ENCODE results near the gene HTR5A.

The HTR5A gene

GRCh38 chr7:155090684-155091083, 20.6 kb downstream of the HTR5A start:
- Histone ChIP-seq H3K23ac (ENCODE audit: low read length) (no peak overlapping the region), H3K27me3 (ENCODE audit: insufficient read depth, low read length, poor library complexity) (no peaks in the 10 kb centered on the region), H2BK15ac (replicated peaks; ENCODE audit: low read depth) (no peak overlapping the region), H2BK5ac (ENCODE audit: low read length) (no peak overlapping the region), H3K56ac (ENCODE audit: low read length) (no peak overlapping the region), H4K8ac (ENCODE audit: low read depth, low read length) (no peak overlapping the region), H2AK5ac (ENCODE audit: low read length) (no peak overlapping the region), H3K4me3 (ENCODE audit: low read length) (no peak overlapping the region), H4K5ac (ENCODE audit: low read length) (no peak overlapping the region), H2BK120ac (ENCODE audit: low read depth, low read length) (no peak overlapping the region), H3K18ac (ENCODE audit: low read length) (no peak overlapping the region), H3K27ac (ENCODE audit: low read depth, low read length) (no peak overlapping the region), H3K4me2 (ENCODE audit: low read length) (no peak overlapping the region), H3K4ac (ENCODE audit: low read depth, low read length) (no peak overlapping the region), H3K9ac (ENCODE audit: low read length) (no peak overlapping the region), H3K79me2 (ENCODE audit: control insufficient read depth, insufficient read depth, low read length) (no peaks in the 10 kb centered on the region), H3K36me3 (ENCODE audit: control insufficient read depth, insufficient read depth, low read length) (no peaks in the 10 kb centered on the region), H3K4me1 (ENCODE audit: control insufficient read depth, low read depth, low read length) (no peaks in the 10 kb centered on the region), H3K79me1 (ENCODE audit: low read length) (no peaks in the 10 kb centered on the region)
- no peak for DNase-seq
- WGBS (ENCODE audit: extremely low coverage, insufficient coverage, low lambda C conversion rate), result no CpG with 5 or more reads among the region's 4 CpGs

- Histone ChIP-seq H2BK15ac (replicated peaks; ENCODE audit: low read depth) (no peak overlapping the region), H3K9ac (ENCODE audit: low read length) (no peak overlapping the region), H3K36me3 (ENCODE audit: control insufficient read depth, insufficient read depth, low read length) (no peaks in the 10 kb centered on the region), H3K4me3 (ENCODE audit: low read length) (no peak overlapping the region), H3K27ac (ENCODE audit: low read depth, low read length) (no peak overlapping the region), H2BK120ac (ENCODE audit: low read depth, low read length) (no peak overlapping the region), H3K4me2 (ENCODE audit: low read length) (no peak overlapping the region), H4K5ac (ENCODE audit: low read length) (no peak overlapping the region), H3K56ac (ENCODE audit: low read length) (no peak overlapping the region), H3K4me1 (ENCODE audit: control insufficient read depth, low read depth, low read length) (no peaks in the 10 kb centered on the region), H3K27me3 (ENCODE audit: insufficient read depth, low read length, poor library complexity) (no peaks in the 10 kb centered on the region), H4K8ac (ENCODE audit: low read depth, low read length) (no peak overlapping the region), H3K23ac (ENCODE audit: low read length) (no peak overlapping the region), H3K4ac (ENCODE audit: low read depth, low read length) (no peak overlapping the region), H2BK5ac (ENCODE audit: low read length) (no peak overlapping the region), H3K79me1 (ENCODE audit: low read length) (no peaks in the 10 kb centered on the region), H2AK5ac (ENCODE audit: low read length) (no peak overlapping the region), H3K18ac (ENCODE audit: low read length) (no peak overlapping the region), H3K79me2 (ENCODE audit: control insufficient read depth, insufficient read depth, low read length) (no peaks in the 10 kb centered on the region)
- DNase-seq, result no peak
- WGBS (ENCODE audit: extremely low coverage, insufficient coverage, low lambda C conversion rate), result no CpG with 5 or more reads among the region's 2 CpGs
These were observed 23.5 kb downstream of the HTR5A start for GRCh38 chr7:155093596-155093995.

- no peak overlapping the region for H2BK120ac ChIP-seq (ENCODE audit: low read depth, low read length)
- H3K18ac ChIP-seq (ENCODE audit: low read length), result no peak overlapping the region
- H3K56ac ChIP-seq (ENCODE audit: low read length), result no peak overlapping the region
- no peaks in the 10 kb centered on the region for H3K27me3 ChIP-seq (ENCODE audit: insufficient read depth, low read length, poor library complexity)
- no peaks in the 10 kb centered on the region for H3K4me1 ChIP-seq (ENCODE audit: control insufficient read depth, low read depth, low read length)
- H4K8ac ChIP-seq (ENCODE audit: low read depth, low read length), result no peak overlapping the region
- H2BK5ac ChIP-seq (ENCODE audit: low read length), result no peak overlapping the region
- no peak overlapping the region for H4K5ac ChIP-seq (ENCODE audit: low read length)
- no peaks in the 10 kb centered on the region for H3K36me3 ChIP-seq (ENCODE audit: control insufficient read depth, insufficient read depth, low read length)
- no peak overlapping the region for H2AK5ac ChIP-seq (ENCODE audit: low read length)
- H3K79me1 ChIP-seq (ENCODE audit: low read length), result no peaks in the 10 kb centered on the region
- H2BK15ac ChIP-seq (replicated peaks; ENCODE audit: low read depth), result no peak overlapping the region
- H3K4me2 ChIP-seq (ENCODE audit: low read length), result no peak overlapping the region
- H3K4me3 ChIP-seq (ENCODE audit: low read length), result no peak overlapping the region
- H3K79me2 ChIP-seq (ENCODE audit: control insufficient read depth, insufficient read depth, low read length), result no peaks in the 10 kb centered on the region
- H3K23ac ChIP-seq (ENCODE audit: low read length), result no peak overlapping the region
- DNase-seq, result no peak
- WGBS (ENCODE audit: extremely low coverage, insufficient coverage, low lambda C conversion rate), result no CpG with 5 or more reads among the region's 6 CpGs
- no peak overlapping the region for H3K27ac ChIP-seq (ENCODE audit: low read depth, low read length)
- no peak overlapping the region for H3K4ac ChIP-seq (ENCODE audit: low read depth, low read length)
- no peak overlapping the region for H3K9ac ChIP-seq (ENCODE audit: low read length)
These were observed 24.6 kb downstream of the HTR5A start for GRCh38 chr7:155094636-155095135.

- WGBS (ENCODE audit: extremely low coverage, insufficient coverage, low lambda C conversion rate), result no CpG with 5 or more reads among the region's 3 CpGs
- no peaks in the 10 kb centered on the region for H3K79me1 ChIP-seq (ENCODE audit: low read length)
- H3K36me3 ChIP-seq (ENCODE audit: control insufficient read depth, insufficient read depth, low read length), result no peaks in the 10 kb centered on the region
- H3K56ac ChIP-seq (ENCODE audit: low read length), result no peak overlapping the region
- H3K9ac ChIP-seq (ENCODE audit: low read length), result no peak overlapping the region
- H3K18ac ChIP-seq (ENCODE audit: low read length), result no peak overlapping the region
- no peak overlapping the region for H4K8ac ChIP-seq (ENCODE audit: low read depth, low read length)
- H2AK5ac ChIP-seq (ENCODE audit: low read length), result no peak overlapping the region
- no peaks in the 10 kb centered on the region for H3K27me3 ChIP-seq (ENCODE audit: insufficient read depth, low read length, poor library complexity)
- no peak overlapping the region for H2BK15ac ChIP-seq (replicated peaks; ENCODE audit: low read depth)
- H4K5ac ChIP-seq (ENCODE audit: low read length), result no peak overlapping the region
- no peak for DNase-seq
- no peak overlapping the region for H3K4ac ChIP-seq (ENCODE audit: low read depth, low read length)
- H3K4me2 ChIP-seq (ENCODE audit: low read length), result no peak overlapping the region
- no peaks in the 10 kb centered on the region for H3K79me2 ChIP-seq (ENCODE audit: control insufficient read depth, insufficient read depth, low read length)
- H2BK120ac ChIP-seq (ENCODE audit: low read depth, low read length), result no peak overlapping the region
- H3K4me1 ChIP-seq (ENCODE audit: control insufficient read depth, low read depth, low read length), result no peaks in the 10 kb centered on the region
- H3K4me3 ChIP-seq (ENCODE audit: low read length), result no peak overlapping the region
- no peak overlapping the region for H3K23ac ChIP-seq (ENCODE audit: low read length)
- no peak overlapping the region for H3K27ac ChIP-seq (ENCODE audit: low read depth, low read length)
- H2BK5ac ChIP-seq (ENCODE audit: low read length), result no peak overlapping the region
These were observed 27.2 kb downstream of the HTR5A start for GRCh38 chr7:155097338-155097737.

GRCh38 chr7:155103839-155104238, 33.7 kb downstream of the HTR5A start:
- Histone ChIP-seq H3K36me3 (ENCODE audit: control insufficient read depth, insufficient read depth, low read length) (no peaks in the 10 kb centered on the region), H3K18ac (ENCODE audit: low read length) (no peak overlapping the region), H4K5ac (ENCODE audit: low read length) (no peak overlapping the region), H3K9ac (ENCODE audit: low read length) (no peak overlapping the region), H3K56ac (ENCODE audit: low read length) (no peak overlapping the region), H3K23ac (ENCODE audit: low read length) (no peak overlapping the region), H3K4me2 (ENCODE audit: low read length) (no peak overlapping the region), H3K4ac (ENCODE audit: low read depth, low read length) (no peak overlapping the region), H3K79me1 (ENCODE audit: low read length) (no peaks in the 10 kb centered on the region), H3K27ac (ENCODE audit: low read depth, low read length) (no peak overlapping the region), H3K27me3 (ENCODE audit: insufficient read depth, low read length, poor library complexity) (no peaks in the 10 kb centered on the region), H2BK5ac (ENCODE audit: low read length) (no peak overlapping the region), H3K79me2 (ENCODE audit: control insufficient read depth, insufficient read depth, low read length) (no peaks in the 10 kb centered on the region), H2BK120ac (ENCODE audit: low read depth, low read length) (no peak overlapping the region), H3K4me1 (ENCODE audit: control insufficient read depth, low read depth, low read length) (peaks cover 3% of the 10 kb centered on the region), H3K4me3 (ENCODE audit: low read length) (no peak overlapping the region), H4K8ac (ENCODE audit: low read depth, low read length) (no peak overlapping the region), H2BK15ac (replicated peaks; ENCODE audit: low read depth) (no peak overlapping the region), H2AK5ac (ENCODE audit: low read length) (no peak overlapping the region)
- no CpG with 5 or more reads among the region's 4 CpGs for WGBS (ENCODE audit: extremely low coverage, insufficient coverage, low lambda C conversion rate)
- no peak for DNase-seq

GRCh38 chr7:155104913-155105312, 34.8 kb downstream of the HTR5A start:
- Histone ChIP-seq H4K5ac (ENCODE audit: low read length) (no peak overlapping the region), H3K23ac (ENCODE audit: low read length) (no peak overlapping the region), H2AK5ac (ENCODE audit: low read length) (no peak overlapping the region), H2BK120ac (ENCODE audit: low read depth, low read length) (no peak overlapping the region), H2BK15ac (replicated peaks; ENCODE audit: low read depth) (no peak overlapping the region), H3K4me2 (ENCODE audit: low read length) (no peak overlapping the region), H3K4ac (ENCODE audit: low read depth, low read length) (no peak overlapping the region), H3K18ac (ENCODE audit: low read length) (no peak overlapping the region), H4K8ac (ENCODE audit: low read depth, low read length) (no peak overlapping the region), H3K4me1 (ENCODE audit: control insufficient read depth, low read depth, low read length) (peaks cover 3% of the 10 kb centered on the region), H3K27me3 (ENCODE audit: insufficient read depth, low read length, poor library complexity) (no peaks in the 10 kb centered on the region), H3K4me3 (ENCODE audit: low read length) (no peak overlapping the region), H3K27ac (ENCODE audit: low read depth, low read length) (no peak overlapping the region), H3K79me1 (ENCODE audit: low read length) (no peaks in the 10 kb centered on the region), H3K36me3 (ENCODE audit: control insufficient read depth, insufficient read depth, low read length) (no peaks in the 10 kb centered on the region), H3K56ac (ENCODE audit: low read length) (no peak overlapping the region), H2BK5ac (ENCODE audit: low read length) (no peak overlapping the region), H3K9ac (ENCODE audit: low read length) (no peak overlapping the region), H3K79me2 (ENCODE audit: control insufficient read depth, insufficient read depth, low read length) (no peaks in the 10 kb centered on the region)
- no CpG with 5 or more reads among the region's 7 CpGs for WGBS (ENCODE audit: extremely low coverage, insufficient coverage, low lambda C conversion rate)
- peak; percentile 8 for DNase-seq
